Body of pancreas (tissue), 4 donors: Measurements from ENCODE around the gene RAPGEF3. TPM values are rescaled to one million over a fixed set of nuclear protein-coding genes. Genes with fewer than 3 reads are reported as not detected.

Experiments
- ATAC-seq: fragments of 150-250 bp; one replicate; pipeline ENCODE4 v1.9.1; 2016
- DNase-seq, 4 donors: peaks; one replicate each; pipeline ENCODE4 v3.0.0-alpha.2; 2019
- H3K27ac ChIP-seq, 4 donors: fragments of 200-600 bp; sonication (generic); 1 replicate in 3 of 4; 2 replicates in 1 of 4; pipeline versions ENCODE4 v1.5.1 to v1.6.1; 2016 to 2019; ENCODE audit warnings: mild to moderate bottlenecking in 1 of 4, mixed read lengths in 1 of 4, moderate library complexity in 1 of 4
- H3K27me3 ChIP-seq, 2 donors: fragments of 200-600 bp; sonication (generic); one replicate each; pipeline ENCODE4 v1.6.0; 2016; ENCODE audit warnings: mild to moderate bottlenecking in 1 of 2
- H3K36me3 ChIP-seq, 2 donors: fragments of 200-600 bp; sonication (generic); replicated peaks in 1 of 2; 2 replicates each; pipeline ENCODE4 v1.5.1; 2016; ENCODE audit warnings: low read depth in 2 of 2; ENCODE audit not compliant: insufficient read depth in 1 of 2
- H3K4me1 ChIP-seq: fragments of 200-600 bp; sonication (generic); one replicate; pipeline ENCODE4 v1.6.0; 2016
- H3K4me3 ChIP-seq, 2 donors: fragments of 200-600 bp; sonication (generic); 1 replicate in 1 of 2; 2 replicates in 1 of 2; pipeline ENCODE4 v1.5.1; 2016 to 2019
- H3K9me3 ChIP-seq, 3 donors: fragments of 200-600 bp; sonication (generic); 1 replicate in 2 of 3; 2 replicates in 1 of 3; pipeline ENCODE4 v1.5.1; 2016
- POLR2A ChIP-seq, 3 donors: fragments of 450-650 bp; IDR thresholded peaks; one replicate each; pipeline ENCODE4 v1.6.1; 2016; ENCODE audit warnings: antibody characterized with exemption in 3 of 3, mild to moderate bottlenecking in 2 of 3
- WGBS, 2 donors: methylation state at CpG; one replicate each; pipeline ENCODE4 v1.1.5; 2017; 5-methylcytosine and 5-hydroxymethylcytosine counted together
- intact Hi-C: fragments of 100-400 bp; cut with DNase I; formaldehyde crosslinking; loops from one replicate; pipeline ENCODE4 v1.15.1; 2023
- total RNA-seq, 2 donors: library from RNA; depleted of rRNA; stranded (reverse); fragments of >200 nt; gene quantifications; one replicate each; pipeline ENCODE4 v1.1.0, GENCODE V29; 2016
- TF ChIP-seq, protein P1 (sequence below), 7 experiments: fragments of 450-650 bp in 4 of 7; fragments of 200-600 bp in 3 of 7; sonication (generic) in 3 of 7; IDR thresholded peaks; one replicate each; pipeline ENCODE4 v1.5.1; 2016 to 2019; ENCODE audit warnings: antibody characterized with exemption in 7 of 7

The RAPGEF3 gene
- total RNA-seq, 2 donors from 2014 or later, result 11.9 to 23.4 TPM

DNA sequence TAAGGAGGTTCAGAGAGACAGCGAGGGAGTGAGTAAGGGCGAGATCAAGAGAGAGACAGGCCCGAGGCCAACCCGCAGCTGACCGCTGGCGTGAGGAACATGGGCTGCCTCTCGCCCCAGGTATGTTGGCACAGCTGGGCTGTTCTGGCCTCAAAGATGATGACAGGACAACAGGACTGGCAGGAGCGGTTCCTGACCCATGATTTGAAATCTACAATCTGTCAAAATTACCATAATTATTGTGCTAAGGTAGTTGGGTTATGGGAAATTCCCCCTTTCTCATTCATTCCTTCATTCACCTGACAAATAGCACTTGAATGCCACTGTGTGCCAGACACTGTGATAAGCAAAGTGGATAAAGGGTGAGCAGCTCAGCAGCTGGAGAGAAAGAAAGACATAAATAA is 28.3 kb downstream of the RAPGEF3 start:
- peaks cover 20% of the 10 kb centered on the region for H3K4me1 ChIP-seq
- no peaks in the 10 kb centered on the region for H3K36me3 ChIP-seq
- TF ChIP-seq, protein P1, sequence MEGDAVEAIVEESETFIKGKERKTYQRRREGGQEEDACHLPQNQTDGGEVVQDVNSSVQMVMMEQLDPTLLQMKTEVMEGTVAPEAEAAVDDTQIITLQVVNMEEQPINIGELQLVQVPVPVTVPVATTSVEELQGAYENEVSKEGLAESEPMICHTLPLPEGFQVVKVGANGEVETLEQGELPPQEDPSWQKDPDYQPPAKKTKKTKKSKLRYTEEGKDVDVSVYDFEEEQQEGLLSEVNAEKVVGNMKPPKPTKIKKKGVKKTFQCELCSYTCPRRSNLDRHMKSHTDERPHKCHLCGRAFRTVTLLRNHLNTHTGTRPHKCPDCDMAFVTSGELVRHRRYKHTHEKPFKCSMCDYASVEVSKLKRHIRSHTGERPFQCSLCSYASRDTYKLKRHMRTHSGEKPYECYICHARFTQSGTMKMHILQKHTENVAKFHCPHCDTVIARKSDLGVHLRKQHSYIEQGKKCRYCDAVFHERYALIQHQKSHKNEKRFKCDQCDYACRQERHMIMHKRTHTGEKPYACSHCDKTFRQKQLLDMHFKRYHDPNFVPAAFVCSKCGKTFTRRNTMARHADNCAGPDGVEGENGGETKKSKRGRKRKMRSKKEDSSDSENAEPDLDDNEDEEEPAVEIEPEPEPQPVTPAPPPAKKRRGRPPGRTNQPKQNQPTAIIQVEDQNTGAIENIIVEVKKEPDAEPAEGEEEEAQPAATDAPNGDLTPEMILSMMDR (IDR thresholded peaks at IDR 0.05), result no peak
- no peak for TF ChIP-seq POLR2A (IDR thresholded peaks at IDR 0.05)
- H3K4me3 ChIP-seq, result no peak overlapping the region
- intact Hi-C loops, result no loop called here
- WGBS, 2 donors, result 6 to 18% methylated on average over 8 of the region's 8 CpGs
- no peaks in the 10 kb centered on the region for H3K9me3 ChIP-seq
- ATAC-seq (peak; percentile 85), DNase-seq (peak; percentile 65 to 78 (median 68))
- H3K27me3 ChIP-seq, result no peaks in the 10 kb centered on the region
- peak overlapping the region in 3 of 4 donors; percentile 48 to 67 (median 66) for H3K27ac ChIP-seq

DNA sequence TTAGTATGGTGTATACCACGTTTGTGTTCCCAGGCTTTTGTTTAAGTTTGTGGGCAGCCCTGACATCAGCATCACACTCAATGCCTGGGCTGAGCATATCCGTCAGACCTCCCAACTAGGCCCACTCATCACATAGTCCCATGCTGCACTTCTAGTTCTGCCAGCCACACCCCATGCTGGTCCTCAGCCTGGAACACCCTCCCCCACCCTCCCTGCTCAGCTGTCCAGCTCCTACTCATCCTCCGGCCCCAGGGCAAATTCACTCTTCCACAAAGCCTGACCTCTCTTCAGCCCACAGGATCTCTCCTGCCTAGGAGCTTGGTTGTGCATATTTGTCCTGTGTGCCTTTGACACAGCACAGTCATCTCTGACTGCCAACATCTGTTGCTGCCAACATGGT is 29.4 kb downstream of the RAPGEF3 start:
- intact Hi-C loops, result no loop called here
- no peak for TF ChIP-seq POLR2A (IDR thresholded peaks at IDR 0.05)
- TF ChIP-seq, protein P1 (IDR thresholded peaks at IDR 0.05), result no peak
- ATAC-seq, result no peak

DNA sequence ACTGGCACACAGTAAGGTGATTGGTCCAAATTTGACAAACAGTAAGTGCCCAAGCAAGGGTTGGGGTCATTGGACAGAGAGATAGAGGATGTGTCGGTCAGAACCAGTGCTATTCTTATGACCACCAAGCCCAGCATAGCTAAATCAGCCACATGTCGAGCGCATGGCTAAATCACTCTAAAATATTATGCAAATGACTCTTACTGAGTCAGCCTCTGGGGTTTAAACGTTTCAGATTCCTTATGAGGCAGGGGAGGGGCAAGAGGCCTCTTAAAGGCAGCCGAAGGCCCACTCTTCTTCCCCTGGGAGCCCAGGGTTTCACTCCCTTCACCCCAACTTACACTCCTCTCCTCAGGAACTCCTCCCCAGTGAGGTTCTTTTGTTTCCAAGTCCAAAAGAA is 32.8 kb downstream of the RAPGEF3 start:
- DNase-seq, result no peak
- H3K27ac ChIP-seq, result no peak overlapping the region
- TF ChIP-seq, protein P1 (IDR thresholded peaks at IDR 0.05), result no peak
- no peak for TF ChIP-seq POLR2A (IDR thresholded peaks at IDR 0.05)
- 66 to 82% methylated on average over 5 of the region's 5 CpGs for WGBS, 2 donors
- intact Hi-C loops, result no loop called here
- no peaks in the 10 kb centered on the region for H3K36me3 ChIP-seq
- H3K4me1 ChIP-seq, result peaks cover 17% of the 10 kb centered on the region
- H3K27me3 ChIP-seq, result no peaks in the 10 kb centered on the region
- H3K4me3 ChIP-seq, result no peak overlapping the region
- no peak for ATAC-seq
- H3K9me3 ChIP-seq, result no peaks in the 10 kb centered on the region

More for the DNA sequence above, 29.4 kb downstream of the RAPGEF3 start:
- WGBS, 2 donors, result 50 to 66% methylated on average over 3 of the region's 3 CpGs
- H3K27me3 ChIP-seq, result no peaks in the 10 kb centered on the region
- H3K9me3 ChIP-seq, result no peaks in the 10 kb centered on the region
- H3K4me3 ChIP-seq, result no peak overlapping the region
- no peak for DNase-seq
- no peaks in the 10 kb centered on the region for H3K36me3 ChIP-seq
- no peak overlapping the region for H3K27ac ChIP-seq
- peaks cover 20% of the 10 kb centered on the region for H3K4me1 ChIP-seq

DNA sequence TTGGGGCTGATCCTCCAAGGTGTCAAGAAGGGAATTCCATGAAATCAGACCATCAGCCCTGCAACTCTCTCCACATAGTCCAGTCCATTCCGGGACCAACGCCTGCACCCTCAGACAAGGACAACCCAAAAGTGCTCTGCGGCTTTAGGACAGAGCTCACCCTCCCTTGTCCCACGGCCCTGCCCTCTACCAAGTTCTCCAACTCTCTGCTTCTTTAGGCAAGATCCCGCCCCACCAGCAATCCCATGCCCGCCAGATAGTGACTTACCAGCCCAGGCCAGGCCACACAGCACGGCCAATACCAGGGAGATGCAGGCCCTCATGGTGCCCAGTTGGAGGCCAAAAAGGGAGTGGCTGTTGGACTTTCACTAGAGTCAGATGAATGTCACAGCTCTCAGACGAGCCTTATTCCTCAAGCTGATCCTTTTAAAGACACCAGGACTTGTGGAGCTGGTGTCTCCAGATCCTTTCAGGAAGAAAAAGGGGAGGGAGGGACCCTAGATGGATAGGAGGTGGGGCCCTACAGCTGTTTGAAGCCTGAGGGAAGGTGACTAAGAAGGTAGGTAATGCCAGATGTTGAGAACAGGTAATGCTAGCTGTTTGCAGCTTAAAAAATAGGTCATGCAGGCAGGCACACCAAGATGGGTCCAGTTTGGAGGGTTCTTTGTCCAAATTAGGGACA is 33.4 kb downstream of the RAPGEF3 start, which contains the start of gene ENDOU:
ENDOU (minus strand) TSS at position 400 of the 682 bp plus-strand sequence; CDS start at position 323, 77 bp downstream.
- TF ChIP-seq, protein P1 (IDR thresholded peaks at IDR 0.05), result no peak
- TF ChIP-seq POLR2A (IDR thresholded peaks at IDR 0.05), result no peak
- no peak for DNase-seq
- intact Hi-C loops, result no loop called here
- H3K36me3 ChIP-seq, result no peaks in the 10 kb centered on the region
- H3K4me3 ChIP-seq, result no peak within 1 kb of the TSS
- no peak within 1 kb of the TSS for H3K27ac ChIP-seq
- no peaks in the 10 kb centered on the region for H3K27me3 ChIP-seq
- peaks cover 10% of the 10 kb centered on the region for H3K4me1 ChIP-seq
- H3K9me3 ChIP-seq, result no peaks in the 10 kb centered on the region
- ATAC-seq, result no peak
- 85 to 92% methylated on average over 8 of the region's 8 CpGs for WGBS, 2 donors
